HEK293 (cell line): Measurements from ENCODE around the gene ITIH2.

Experiments
- FEZF1 ChIP-seq: fragments of 450-650 bp; formaldehyde crosslinking; IDR thresholded peaks from 2 replicates; pipeline ENCODE4 v1.5.1; 2016; ENCODE audit warnings: missing biosample characterization, missing genetic modification characterization
- GLI2 ChIP-seq: fragments of 450-650 bp; formaldehyde crosslinking; IDR thresholded peaks from 2 replicates; pipeline ENCODE4; 2017; ENCODE audit warnings: missing biosample characterization, missing genetic modification characterization, low read depth, borderline replicate concordance
- KLF17 ChIP-seq: fragments of 450-650 bp; formaldehyde crosslinking; IDR thresholded peaks from 2 replicates; pipeline ENCODE4 v1.5.1; 2016; ENCODE audit warnings: missing biosample characterization, missing genetic modification characterization
- OVOL3 ChIP-seq: fragments of 450-650 bp; formaldehyde crosslinking; IDR thresholded peaks from 2 replicates; pipeline ENCODE4 v1.5.1; 2016; ENCODE audit warnings: missing biosample characterization, missing genetic modification characterization
- PRDM6 ChIP-seq: fragments of 450-650 bp; formaldehyde crosslinking; IDR thresholded peaks from 2 replicates; pipeline ENCODE4 v1.5.1; 2017; ENCODE audit warnings: missing biosample characterization, missing genetic modification characterization
- SP7 ChIP-seq: fragments of 450-650 bp; formaldehyde crosslinking; IDR thresholded peaks from 2 replicates; pipeline ENCODE4 v1.5.1; 2016; ENCODE audit warnings: missing biosample characterization, missing genetic modification characterization
- TSHZ1 ChIP-seq: fragments of 450-650 bp; formaldehyde crosslinking; IDR thresholded peaks from 2 replicates; pipeline ENCODE4 v1.5.1; 2016; ENCODE audit warnings: missing biosample characterization, missing genetic modification characterization, borderline replicate concordance
- YY1 ChIP-seq: fragments of 450-650 bp; formaldehyde crosslinking; IDR thresholded peaks from 2 replicates; pipeline ENCODE4 v1.5.1; 2018; ENCODE audit warnings: missing biosample characterization, missing genetic modification characterization
- ZBTB8A ChIP-seq: fragments of 450-650 bp; formaldehyde crosslinking; IDR thresholded peaks from 2 replicates; pipeline ENCODE4 v1.5.1; 2016; ENCODE audit warnings: missing biosample characterization, missing genetic modification characterization
- ZNF2 ChIP-seq: fragments of 450-650 bp; formaldehyde crosslinking; IDR thresholded peaks from 2 replicates; pipeline ENCODE4 v1.5.1; 2016; ENCODE audit warnings: missing biosample characterization, missing genetic modification characterization
- ZNF239 ChIP-seq: fragments of 450-650 bp; formaldehyde crosslinking; IDR thresholded peaks from 2 replicates; pipeline ENCODE4 v1.5.1; 2016; ENCODE audit warnings: missing biosample characterization, missing genetic modification characterization
- ZNF398 ChIP-seq: fragments of 450-650 bp; formaldehyde crosslinking; IDR thresholded peaks from 2 replicates; pipeline ENCODE4 v1.5.1; 2017; ENCODE audit warnings: missing biosample characterization, missing genetic modification characterization
- ZNF449 ChIP-seq: fragments of 450-650 bp; formaldehyde crosslinking; IDR thresholded peaks from 2 replicates; pipeline ENCODE4 v1.5.1; 2017; ENCODE audit warnings: missing biosample characterization, mild to moderate bottlenecking, missing genetic modification characterization, moderate library complexity
- ZNF660 ChIP-seq: fragments of 450-650 bp; IDR thresholded peaks from 2 replicates; pipeline ENCODE4 v1.5.1; 2018; ENCODE audit warnings: missing biosample characterization, mild to moderate bottlenecking, missing genetic modification characterization
- ZNF747 ChIP-seq: fragments of 450-650 bp; formaldehyde crosslinking; IDR thresholded peaks from 2 replicates; pipeline ENCODE4 v1.5.1; 2016; ENCODE audit warnings: missing biosample characterization, missing genetic modification characterization
- TF ChIP-seq, protein P1 (sequence below): fragments of 450-650 bp; formaldehyde crosslinking; IDR thresholded peaks from 2 replicates; pipeline ENCODE4 v1.5.1; 2016; ENCODE audit warnings: missing biosample characterization, missing genetic modification characterization
- TF ChIP-seq, protein P2 (sequence below): fragments of 450-650 bp; formaldehyde crosslinking; IDR thresholded peaks from 2 replicates; pipeline ENCODE4 v1.5.1; 2016; ENCODE audit warnings: missing biosample characterization, missing genetic modification characterization
- TF ChIP-seq, protein P3 (sequence below): fragments of 450-650 bp; formaldehyde crosslinking; IDR thresholded peaks from 2 replicates; pipeline ENCODE4 v1.5.1; 2016; ENCODE audit warnings: missing biosample characterization, missing genetic modification characterization
- TF ChIP-seq, protein P4 (sequence below): fragments of 450-650 bp; IDR thresholded peaks from 2 replicates; pipeline ENCODE4 v1.5.1; 2018; ENCODE audit warnings: missing biosample characterization, mild to moderate bottlenecking, missing genetic modification characterization

Gene ITIH2

DNA sequence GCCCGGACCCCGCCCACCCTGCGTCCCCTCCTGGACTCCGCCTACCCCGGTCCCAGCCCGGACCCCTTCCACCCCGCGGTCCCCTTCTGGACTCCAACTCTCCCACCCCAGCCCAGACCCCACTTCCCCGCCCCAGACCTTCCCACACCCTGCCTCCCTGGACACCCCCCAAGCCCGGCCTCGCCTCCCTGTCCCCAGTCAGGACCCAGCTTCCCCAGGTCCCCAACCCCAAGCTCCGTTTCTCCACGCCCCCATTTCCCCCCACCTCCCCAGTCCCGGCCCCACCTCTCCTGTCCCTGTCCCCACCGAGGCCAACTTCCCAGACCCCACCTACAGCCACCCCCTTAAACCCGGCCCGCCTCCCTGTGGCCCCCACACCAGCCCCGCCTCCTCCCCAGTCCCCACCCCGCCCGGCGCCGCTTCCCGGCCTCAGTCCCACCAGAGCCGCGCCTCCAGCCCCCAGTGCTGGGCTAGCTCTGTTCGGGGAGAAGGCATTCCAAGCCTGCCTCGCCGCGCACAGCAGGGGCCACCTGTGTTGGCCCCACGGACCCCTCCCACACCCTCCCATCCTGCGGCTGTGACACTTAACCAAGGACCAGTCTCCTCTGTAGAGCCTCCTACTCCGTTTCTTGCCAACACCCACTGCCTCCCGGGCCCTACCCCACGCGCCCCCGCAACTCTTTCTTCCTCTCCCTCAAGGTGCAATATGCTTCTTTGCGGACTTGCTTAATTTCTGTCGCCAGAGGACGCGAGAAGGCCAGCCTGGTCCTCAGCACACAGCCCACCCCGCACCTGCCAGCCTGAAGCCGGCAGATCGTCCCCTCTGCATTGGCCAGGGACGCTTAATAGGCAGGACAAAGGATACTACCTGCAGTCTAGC is 35.6 kb upstream of the ITIH2 start (continued):
- TF ChIP-seq, protein P1, sequence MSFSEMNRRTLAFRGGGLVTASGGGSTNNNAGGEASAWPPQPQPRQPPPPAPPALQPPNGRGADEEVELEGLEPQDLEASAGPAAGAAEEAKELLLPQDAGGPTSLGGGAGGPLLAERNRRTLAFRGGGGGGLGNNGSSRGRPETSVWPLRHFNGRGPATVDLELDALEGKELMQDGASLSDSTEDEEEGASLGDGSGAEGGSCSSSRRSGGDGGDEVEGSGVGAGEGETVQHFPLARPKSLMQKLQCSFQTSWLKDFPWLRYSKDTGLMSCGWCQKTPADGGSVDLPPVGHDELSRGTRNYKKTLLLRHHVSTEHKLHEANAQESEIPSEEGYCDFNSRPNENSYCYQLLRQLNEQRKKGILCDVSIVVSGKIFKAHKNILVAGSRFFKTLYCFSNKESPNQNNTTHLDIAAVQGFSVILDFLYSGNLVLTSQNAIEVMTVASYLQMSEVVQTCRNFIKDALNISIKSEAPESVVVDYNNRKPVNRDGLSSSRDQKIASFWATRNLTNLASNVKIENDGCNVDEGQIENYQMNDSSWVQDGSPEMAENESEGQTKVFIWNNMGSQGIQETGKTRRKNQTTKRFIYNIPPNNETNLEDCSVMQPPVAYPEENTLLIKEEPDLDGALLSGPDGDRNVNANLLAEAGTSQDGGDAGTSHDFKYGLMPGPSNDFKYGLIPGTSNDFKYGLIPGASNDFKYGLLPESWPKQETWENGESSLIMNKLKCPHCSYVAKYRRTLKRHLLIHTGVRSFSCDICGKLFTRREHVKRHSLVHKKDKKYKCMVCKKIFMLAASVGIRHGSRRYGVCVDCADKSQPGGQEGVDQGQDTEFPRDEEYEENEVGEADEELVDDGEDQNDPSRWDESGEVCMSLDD (tag by site-specific recombination): no peak
- TF ChIP-seq TSHZ1 (tag by site-specific recombination): no peak
- no peak for TF ChIP-seq OVOL3 (tag by site-specific recombination)
- no peak for TF ChIP-seq SP7 (tag by site-specific recombination)
- TF ChIP-seq, protein P2, sequence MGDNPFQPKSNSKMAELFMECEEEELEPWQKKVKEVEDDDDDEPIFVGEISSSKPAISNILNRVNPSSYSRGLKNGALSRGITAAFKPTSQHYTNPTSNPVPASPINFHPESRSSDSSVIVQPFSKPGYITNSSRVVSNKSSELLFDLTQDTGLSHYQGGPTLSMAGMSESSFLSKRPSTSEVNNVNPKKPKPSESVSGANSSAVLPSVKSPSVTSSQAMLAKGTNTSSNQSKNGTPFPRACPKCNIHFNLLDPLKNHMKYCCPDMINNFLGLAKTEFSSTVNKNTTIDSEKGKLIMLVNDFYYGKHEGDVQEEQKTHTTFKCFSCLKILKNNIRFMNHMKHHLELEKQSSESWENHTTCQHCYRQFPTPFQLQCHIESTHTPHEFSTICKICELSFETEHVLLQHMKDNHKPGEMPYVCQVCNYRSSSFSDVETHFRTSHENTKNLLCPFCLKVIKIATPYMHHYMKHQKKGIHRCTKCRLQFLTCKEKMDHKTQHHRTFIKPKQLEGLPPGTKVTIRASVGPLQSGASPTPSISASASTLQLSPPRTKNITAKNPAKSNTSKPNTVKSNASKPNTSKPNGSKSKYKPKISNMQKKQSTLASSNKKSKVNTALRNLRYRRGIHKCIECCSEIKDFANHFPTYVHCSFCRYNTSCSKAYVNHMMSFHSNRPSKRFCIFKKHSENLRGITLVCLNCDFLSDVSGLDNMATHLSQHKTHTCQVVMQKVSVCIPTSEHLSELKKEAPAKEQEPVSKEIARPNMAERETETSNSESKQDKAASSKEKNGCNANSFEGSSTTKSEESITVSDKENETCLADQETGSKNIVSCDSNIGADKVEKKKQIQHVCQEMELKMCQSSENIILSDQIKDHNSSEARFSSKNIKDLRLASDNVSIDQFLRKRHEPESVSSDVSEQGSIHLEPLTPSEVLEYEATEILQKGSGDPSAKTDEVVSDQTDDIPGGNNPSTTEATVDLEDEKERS (tag by site-specific recombination): no peak
- TF ChIP-seq ZNF449 (tag by site-specific recombination): no peak
- no peak for TF ChIP-seq ZNF747
- TF ChIP-seq, protein P3, sequence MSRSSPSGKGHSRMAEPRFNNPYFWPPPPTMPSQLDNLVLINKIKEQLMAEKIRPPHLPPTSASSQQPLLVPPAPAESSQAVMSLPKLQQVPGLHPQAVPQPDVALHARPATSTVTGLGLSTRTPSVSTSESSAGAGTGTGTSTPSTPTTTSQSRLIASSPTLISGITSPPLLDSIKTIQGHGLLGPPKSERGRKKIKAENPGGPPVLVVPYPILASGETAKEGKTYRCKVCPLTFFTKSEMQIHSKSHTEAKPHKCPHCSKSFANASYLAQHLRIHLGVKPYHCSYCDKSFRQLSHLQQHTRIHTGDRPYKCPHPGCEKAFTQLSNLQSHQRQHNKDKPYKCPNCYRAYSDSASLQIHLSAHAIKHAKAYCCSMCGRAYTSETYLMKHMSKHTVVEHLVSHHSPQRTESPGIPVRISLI: no peak
- no peak for TF ChIP-seq ZNF398 (tag by site-specific recombination)
- TF ChIP-seq, protein P4, sequence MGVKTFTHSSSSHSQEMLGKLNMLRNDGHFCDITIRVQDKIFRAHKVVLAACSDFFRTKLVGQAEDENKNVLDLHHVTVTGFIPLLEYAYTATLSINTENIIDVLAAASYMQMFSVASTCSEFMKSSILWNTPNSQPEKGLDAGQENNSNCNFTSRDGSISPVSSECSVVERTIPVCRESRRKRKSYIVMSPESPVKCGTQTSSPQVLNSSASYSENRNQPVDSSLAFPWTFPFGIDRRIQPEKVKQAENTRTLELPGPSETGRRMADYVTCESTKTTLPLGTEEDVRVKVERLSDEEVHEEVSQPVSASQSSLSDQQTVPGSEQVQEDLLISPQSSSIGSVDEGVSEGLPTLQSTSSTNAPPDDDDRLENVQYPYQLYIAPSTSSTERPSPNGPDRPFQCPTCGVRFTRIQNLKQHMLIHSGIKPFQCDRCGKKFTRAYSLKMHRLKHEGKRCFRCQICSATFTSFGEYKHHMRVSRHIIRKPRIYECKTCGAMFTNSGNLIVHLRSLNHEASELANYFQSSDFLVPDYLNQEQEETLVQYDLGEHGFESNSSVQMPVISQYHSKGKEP: no peak
- no peak for TF ChIP-seq YY1 (tag by site-specific recombination)
- no peak for TF ChIP-seq ZNF660
- no peak for TF ChIP-seq ZNF2 (tag by site-specific recombination)
- no peak for TF ChIP-seq ZNF239 (tag by site-specific recombination)
- no peak for TF ChIP-seq FEZF1
- TF ChIP-seq PRDM6 (tag by site-specific recombination): no peak
- TF ChIP-seq GLI2 (tag by site-specific recombination): no peak
- TF ChIP-seq KLF17 (tag by site-specific recombination): no peak
- TF ChIP-seq ZBTB8A: no peak
